Esophagus (tissue), 2 donors: ENCODE results near the gene ARL9. TPM values are rescaled to one million over a fixed set of nuclear protein-coding genes. Genes with fewer than 3 reads are reported as not detected.
"Not testable (repeated sequence)": the region's sequence is repeated elsewhere in the genome, so short reads cannot be mapped to it uniquely, and the experiment has no call there.

Experiments used
- H3K27ac ChIP-seq, 2 donors: one replicate each; pipeline ENCODE4 v1.5.1; 2013; ENCODE audit warnings: low read depth in 2 of 2, mild to moderate bottlenecking in 2 of 2, inconsistent platforms in 1 of 2, low read length in 1 of 2, moderate library complexity in 1 of 2
- H3K27me3 ChIP-seq, 2 donors: one replicate each; pipeline ENCODE4 v1.6.1; 2013; ENCODE audit warnings: low read length in 2 of 2, control low read depth in 1 of 2, mild to moderate bottlenecking in 1 of 2; ENCODE audit not compliant: insufficient read depth in 2 of 2, control insufficient read depth in 1 of 2
- H3K36me3 ChIP-seq, 2 donors: one replicate each; pipeline ENCODE4 v1.6.1; 2013; ENCODE audit warnings: low read length in 1 of 2; ENCODE audit not compliant: control insufficient read depth in 2 of 2, insufficient read depth in 2 of 2
- H3K4me1 ChIP-seq, 2 donors: one replicate each; pipeline ENCODE4 v1.6.1; 2013; ENCODE audit warnings: low read length in 1 of 2; ENCODE audit not compliant: control insufficient read depth in 2 of 2, insufficient read depth in 2 of 2
- H3K4me3 ChIP-seq, 2 donors: one replicate each; pipeline ENCODE4 v1.5.1; 2013; ENCODE audit warnings: low read length in 2 of 2, mild to moderate bottlenecking in 2 of 2, low read depth in 1 of 2, moderate library complexity in 1 of 2
- H3K9me3 ChIP-seq, 2 donors: one replicate each; pipeline ENCODE4 v1.6.1; 2013; ENCODE audit warnings: mild to moderate bottlenecking in 2 of 2, low read depth in 1 of 2, low read length in 1 of 2, moderate library complexity in 1 of 2; ENCODE audit not compliant: control insufficient read depth in 2 of 2, insufficient read depth in 1 of 2
- WGBS, 2 donors: extraction: QIAGEN DNeasy Blood & Tissue Kit; methylation state at CpG; one replicate each; pipeline ENCODE4 v1.1.7; 2013; 5-methylcytosine and 5-hydroxymethylcytosine counted together
- polyA plus RNA-seq, 2 donors: library from polyadenylated mRNA; stranded (reverse); fragments of 200-250 nt; gene quantifications; one replicate each; pipeline ENCODE4 v1.2.3, GENCODE V29; 2013
- donor health status: healthy with polysubstance abuse.
- donor health status: Bipolar disorder and iron deficiency.

The ARL9 gene, protein sequence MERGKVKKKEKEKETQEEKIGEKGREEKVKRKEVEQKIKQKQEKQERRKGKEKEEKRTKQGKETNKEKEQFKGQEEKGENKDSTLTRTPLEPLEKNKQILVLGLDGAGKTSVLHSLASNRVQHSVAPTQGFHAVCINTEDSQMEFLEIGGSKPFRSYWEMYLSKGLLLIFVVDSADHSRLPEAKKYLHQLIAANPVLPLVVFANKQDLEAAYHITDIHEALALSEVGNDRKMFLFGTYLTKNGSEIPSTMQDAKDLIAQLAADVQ
- polyA plus RNA-seq, result under 1 TPM; 0.34 to 0.37 TPM

GRCh38 chr4:56505269-56506130 lies at the start of gene ARL9:
Gene ARL9, plus strand, starts transcription at chr4:56505791. Its CDS starts 72 bp downstream, at chr4:56505863.
- Histone ChIP-seq H3K27ac (peak within 1 kb of the TSS; percentile 12 to 49), H3K36me3 (no peaks in the 10 kb centered on the region), H3K4me3 (peak within 1 kb of the TSS; percentile 46 to 57), H3K9me3 (no peaks in the 10 kb centered on the region), H3K27me3 (no peaks in the 10 kb centered on the region), H3K4me1 (peaks cover 3 to 9% of the 10 kb centered on the region in 2 donors)
- WGBS, 2 donors, result 2 to 4% methylated on average over 55 to 56 of the region's 56 CpGs

DNA sequence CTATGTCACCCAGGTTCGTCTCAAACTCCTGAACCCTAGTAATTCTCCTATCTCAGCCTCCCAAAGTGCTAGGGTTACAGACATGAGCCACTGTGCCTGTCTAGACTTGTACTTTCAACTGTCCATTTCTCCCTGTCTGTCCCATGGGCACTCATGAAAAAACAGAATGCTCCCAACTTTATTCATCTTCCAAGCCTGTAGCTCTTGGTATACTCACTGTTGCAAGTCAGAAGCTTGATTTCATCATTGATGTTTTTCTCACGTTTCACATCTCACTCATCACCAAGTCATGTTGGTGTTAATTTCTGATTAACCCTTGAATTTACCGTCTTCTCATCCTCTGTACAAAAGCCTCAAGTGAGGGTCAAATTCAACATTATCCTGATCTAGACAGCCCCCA lies 45.5 kb upstream of the ARL9 start:
- no peaks in the 10 kb centered on the region for H3K9me3 ChIP-seq
- no peak overlapping the region for H3K27ac ChIP-seq
- no peaks in the 10 kb centered on the region for H3K27me3 ChIP-seq
- 78 to 84% methylated on average over 3 of the region's 3 CpGs for WGBS, 2 donors
- H3K36me3 ChIP-seq, result peaks cover 3 to 6% of the 10 kb centered on the region in 2 donors
- no peak overlapping the region for H3K4me3 ChIP-seq
- no peaks in the 10 kb centered on the region for H3K4me1 ChIP-seq

DNA sequence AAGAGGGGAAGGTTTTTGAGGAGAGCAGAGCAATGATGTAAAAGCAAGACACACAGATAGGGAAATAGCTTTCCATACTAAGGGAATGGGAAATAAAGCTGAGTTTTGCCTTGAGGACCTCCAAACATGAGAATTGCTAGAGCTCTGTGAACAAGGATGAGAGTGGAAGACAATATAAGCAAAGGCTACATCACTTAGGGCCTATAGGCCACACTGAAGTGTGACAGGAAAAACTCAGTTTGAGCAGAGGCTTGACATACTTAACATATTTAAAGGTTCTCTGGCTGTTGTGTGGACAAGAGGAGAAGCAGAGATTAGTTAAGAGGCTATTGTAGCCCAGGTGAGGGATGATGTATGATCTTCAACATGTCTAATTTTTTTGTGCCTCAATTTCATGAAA lies 43.4 kb upstream of the ARL9 start:
- Histone ChIP-seq H3K4me3 (no peak overlapping the region), H3K9me3 (no peaks in the 10 kb centered on the region), H3K27me3 (no peaks in the 10 kb centered on the region), H3K36me3 (peaks cover 3% of the 10 kb centered on the region in 2 donors), H3K27ac (no peak overlapping the region), H3K4me1 (peaks cover 0 to 7% of the 10 kb centered on the region in 2 donors)

DNA sequence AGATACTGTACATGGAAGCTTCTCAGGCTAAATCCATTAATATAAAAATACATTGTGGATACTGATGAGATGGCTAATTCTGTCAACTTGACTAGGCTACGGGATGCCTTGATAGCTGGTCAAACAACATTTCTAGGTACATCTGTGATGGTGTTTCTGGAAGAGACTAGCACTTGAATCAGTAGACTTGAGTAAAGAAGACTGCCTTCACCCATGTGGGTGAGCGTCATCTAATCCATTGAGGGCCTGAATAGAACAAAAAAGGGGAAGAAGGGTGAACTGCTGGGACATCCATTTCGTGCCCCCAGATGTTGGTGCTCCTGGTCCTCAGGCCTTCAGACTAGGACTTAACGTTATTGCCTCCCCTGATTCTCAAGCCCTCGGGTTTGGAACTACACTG lies 41.9 kb upstream of the ARL9 start:
- Histone ChIP-seq H3K27ac (no peak overlapping the region), H3K9me3 (no peaks in the 10 kb centered on the region)
- 89 to 94% methylated on average over 5 of the region's 5 CpGs for whole genome bisulfite sequencing, 2 donors

GRCh38 chr4:56464581-56464980 lies 41.0 kb upstream of the ARL9 start:
- Histone ChIP-seq H3K27me3 (no peaks in the 10 kb centered on the region), H3K4me3 (no peak overlapping the region), H3K9me3 (no peaks in the 10 kb centered on the region), H3K36me3 (peaks cover 2 to 3% of the 10 kb centered on the region in 2 donors), H3K4me1 (peaks cover 0 to 7% of the 10 kb centered on the region in 2 donors), H3K27ac (no peak overlapping the region)
- 75% methylated on average over 3 of the region's 3 CpGs for WGBS, 2 donors

More for the DNA sequence above, 41.9 kb upstream of the ARL9 start:
- H3K4me3 ChIP-seq, result no peak overlapping the region
- H3K27me3 ChIP-seq, result no peaks in the 10 kb centered on the region
- peaks cover 0 to 7% of the 10 kb centered on the region in 2 donors for H3K4me1 ChIP-seq
- peaks cover 2 to 3% of the 10 kb centered on the region in 2 donors for H3K36me3 ChIP-seq

DNA sequence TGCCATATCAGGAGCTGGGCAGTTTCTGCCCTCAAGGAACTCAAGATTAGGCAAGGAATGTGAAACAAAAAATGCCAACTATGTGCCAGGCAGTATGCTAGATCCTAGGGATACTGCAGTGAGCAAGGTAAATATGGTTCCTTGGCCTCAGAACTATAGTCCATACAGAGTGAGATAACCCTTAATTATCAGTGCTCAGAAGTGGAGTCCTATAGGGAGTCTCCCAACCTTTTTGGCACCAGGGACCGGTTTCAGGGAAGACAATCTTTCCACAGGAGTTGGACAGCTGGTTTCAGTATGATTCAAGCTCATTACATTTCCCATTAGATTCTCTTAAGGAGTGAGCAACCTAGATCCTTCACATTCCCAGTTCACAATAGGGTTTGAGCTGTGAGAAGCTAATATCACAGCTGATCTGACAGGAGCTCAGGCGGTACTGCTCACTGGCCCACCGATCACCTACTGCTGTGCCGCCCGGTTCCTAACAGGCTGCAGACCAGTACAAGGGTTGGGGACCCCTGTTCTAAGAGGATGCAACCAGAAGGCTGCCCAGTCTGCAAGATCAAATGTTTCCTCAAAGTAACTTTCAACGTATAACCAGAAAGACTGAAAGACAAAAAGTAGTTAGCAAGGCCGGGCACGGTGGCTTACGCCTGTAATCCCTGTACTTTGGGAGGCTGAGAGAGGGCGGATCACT lies 39.8 kb upstream of the ARL9 start:
- Histone ChIP-seq H3K4me3 (peak overlapping the region in 1 of 2 donors; percentile 100), H3K36me3 (peaks cover 1 to 2% of the 10 kb centered on the region in 2 donors), H3K27ac (no peak overlapping the region), H3K27me3 (no peaks in the 10 kb centered on the region), H3K9me3 (no peaks in the 10 kb centered on the region), H3K4me1 (peaks cover 0 to 7% of the 10 kb centered on the region in 2 donors)
- WGBS, 2 donors, result 55 to 74% methylated on average over 10 of the region's 10 CpGs

DNA sequence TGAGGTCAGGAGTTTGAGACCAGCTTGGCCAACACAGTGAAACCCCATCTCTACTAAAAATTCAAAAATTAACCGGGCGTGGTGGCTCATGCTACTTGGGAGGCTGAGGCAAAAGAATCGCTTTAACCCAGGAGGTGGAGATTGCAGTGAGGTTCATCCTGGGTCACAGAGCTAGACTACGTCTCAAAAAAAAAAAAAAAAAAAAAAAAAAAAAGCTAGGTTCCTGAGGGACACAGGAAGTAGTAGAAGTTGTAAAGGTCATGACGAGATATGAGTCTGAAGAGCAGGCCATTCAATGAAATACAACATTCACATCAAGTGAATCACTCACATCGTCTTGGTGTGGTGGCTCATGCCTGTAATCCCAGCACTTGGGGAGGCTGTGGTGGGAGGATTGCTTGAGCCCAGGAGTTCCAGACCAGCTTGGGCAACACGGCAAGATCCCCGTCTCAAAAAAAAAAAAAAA lies 39.3 kb upstream of the ARL9 start:
- H3K27ac ChIP-seq, H3K36me3 ChIP-seq, H3K9me3 ChIP-seq, H3K27me3 ChIP-seq, H3K4me1 ChIP-seq: not testable (repeated sequence)
- 15 to 19% methylated on average over 8 of the region's 8 CpGs for WGBS, 2 donors
- peak overlapping the region; percentile 79 to 100 for H3K4me3 ChIP-seq

DNA sequence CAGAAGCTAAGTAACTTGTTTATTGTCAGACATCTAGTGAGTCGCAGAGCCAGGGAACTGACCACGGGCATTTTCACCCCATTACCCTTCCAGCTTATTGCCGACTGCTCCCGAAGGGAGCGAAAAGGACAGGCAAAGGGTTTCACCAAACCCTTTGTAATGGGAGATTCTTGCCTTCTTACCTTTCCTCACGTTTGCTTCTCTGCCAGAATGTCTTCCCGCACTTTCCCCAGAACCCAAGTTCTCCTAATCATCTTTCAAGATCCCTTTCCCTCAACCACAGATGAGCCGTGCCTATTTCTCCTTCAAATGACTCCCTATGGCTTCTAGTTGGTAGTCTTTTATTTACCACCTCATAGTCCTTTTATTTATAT lies 38.7 kb upstream of the ARL9 start:
- 0 to 1% methylated on average over 8 of the region's 8 CpGs for WGBS, 2 donors
- Histone ChIP-seq H3K4me3 (peak overlapping the region; percentile 79 to 100), H3K9me3 (no peaks in the 10 kb centered on the region), H3K36me3 (peaks cover 2% of the 10 kb centered on the region in 2 donors), H3K27me3 (no peaks in the 10 kb centered on the region), H3K4me1 (peaks cover 0 to 7% of the 10 kb centered on the region in 2 donors), H3K27ac (peak overlapping the region; percentile 90 to 97)

GRCh38 chr4:56467284-56468096 lies 38.1 kb upstream of the ARL9 start, which contains the start of gene SRP72:
Gene SRP72, plus strand, starts transcription at chr4:56467617. Its CDS starts 19 bp downstream, at chr4:56467636.
- WGBS, 2 donors, result 0% methylated on average over 56 to 62 of the region's 62 CpGs
- H3K27ac ChIP-seq, result peak within 1 kb of the TSS; percentile 90 to 97
- H3K9me3 ChIP-seq, result no peaks in the 10 kb centered on the region
- no peaks in the 10 kb centered on the region for H3K27me3 ChIP-seq
- peaks cover 0 to 7% of the 10 kb centered on the region in 2 donors for H3K4me1 ChIP-seq
- H3K36me3 ChIP-seq, result peaks cover 2% of the 10 kb centered on the region in 2 donors
- H3K4me3 ChIP-seq, result peak within 1 kb of the TSS; percentile 79 to 100
